HPDE6-E6E7 (cell line): Measurements from ENCODE around the gene TRAK2.

Source experiments
- DNase-seq: peaks from one replicate; pipeline ENCODE4 v3.0.0; 2011; ENCODE audit warnings: missing footprints; ENCODE audit errors: extremely low spot score

Gene TRAK2

GRCh38 chr2:201361078-201361733 lies 90.1 kb downstream of the TRAK2 start:
- DNase-seq = no peak

GRCh38 chr2:201360256-201360655 lies 91.0 kb downstream of the TRAK2 start:
- no peak for DNase-seq

GRCh38 chr2:201358684-201359083 lies 92.6 kb downstream of the TRAK2 start:
- peak; percentile 84 for DNase-seq

- peak; percentile 12 for DNase-seq
These were observed 94.0 kb downstream of the TRAK2 start, which contains the start of gene FLACC1 for GRCh38 chr2:201357221-201357620. Gene FLACC1 (minus strand): TSS chr2:201357345. CDS start chr2:201351404, 5,941 bp downstream.

GRCh38 chr2:201353116-201353515 lies 98.1 kb downstream of the TRAK2 start:
- DNase-seq = no peak

GRCh38 chr2:201350879-201351278 lies 100.4 kb downstream of the TRAK2 start:
- DNase-seq = no peak

- no peak for DNase-seq
These were observed 101.7 kb downstream of the TRAK2 start for GRCh38 chr2:201349601-201350000.

GRCh38 chr2:201348758-201349157 lies 102.5 kb downstream of the TRAK2 start:
- no peak for DNase-seq

- no peak for DNase-seq
These were observed 104.1 kb downstream of the TRAK2 start for GRCh38 chr2:201347138-201347537.

- DNase-seq = no peak
These were observed 105.5 kb downstream of the TRAK2 start for GRCh38 chr2:201345625-201346213.

- peak; percentile 36 for DNase-seq
These were observed 106.4 kb downstream of the TRAK2 start for GRCh38 chr2:201344663-201345366.

GRCh38 chr2:201343559-201343958 lies 107.7 kb downstream of the TRAK2 start:
- DNase-seq = no peak

- no peak for DNase-seq
These were observed 108.3 kb downstream of the TRAK2 start for GRCh38 chr2:201342923-201343322.

GRCh38 chr2:201329409-201329808 lies 121.8 kb downstream of the TRAK2 start:
- no peak for DNase-seq

- DNase-seq = no peak
These were observed 123.6 kb downstream of the TRAK2 start for GRCh38 chr2:201327678-201328077.
